ENCODE measurements around the gene JAZF1.

JAZF1 gene

GRCh38 chr7:27999829-28000228 lies 180.8 kb downstream of the JAZF1 start:
- TF ChIP-seq CTCF (IDR thresholded peaks at IDR 0.05; ENCODE audit: control insufficient read depth, extremely low read depth, insufficient read depth) = no peak
- no peak overlapping the region for H3K4me3 ChIP-seq (ENCODE audit: low read depth, low read length)
- DNase-seq (ENCODE audit: low read depth) = no peak

- TF ChIP-seq CTCF (IDR thresholded peaks at IDR 0.05; ENCODE audit: control insufficient read depth, extremely low read depth, insufficient read depth) = no peak
- no peak for DNase-seq (ENCODE audit: low read depth)
- H3K4me3 ChIP-seq (ENCODE audit: low read depth, low read length) = no peak overlapping the region
Observed at GRCh38 chr7:27998382-27998781, 182.2 kb downstream of the JAZF1 start.

GRCh38 chr7:27997188-27997707 lies 183.3 kb downstream of the JAZF1 start:
- no peak for DNase-seq (ENCODE audit: low read depth)
- TF ChIP-seq CTCF (IDR thresholded peaks at IDR 0.05; ENCODE audit: control insufficient read depth, extremely low read depth, insufficient read depth) = no peak

GRCh38 chr7:27996141-27996540 lies 184.5 kb downstream of the JAZF1 start:
- no peak for TF ChIP-seq CTCF (IDR thresholded peaks at IDR 0.05; ENCODE audit: control insufficient read depth, extremely low read depth, insufficient read depth)
- DNase-seq (ENCODE audit: low read depth) = no peak
- H3K4me3 ChIP-seq (ENCODE audit: low read depth, low read length) = no peak overlapping the region

More at GRCh38 chr7:27997188-27997707, 183.3 kb downstream of the JAZF1 start:
- no peak overlapping the region for H3K4me3 ChIP-seq (ENCODE audit: low read depth, low read length)

- no peak for TF ChIP-seq CTCF (IDR thresholded peaks at IDR 0.05; ENCODE audit: control insufficient read depth, extremely low read depth, insufficient read depth)
- no peak for DNase-seq (ENCODE audit: low read depth)
- H3K4me3 ChIP-seq (ENCODE audit: low read depth, low read length) = no peak overlapping the region
Observed at GRCh38 chr7:27995228-27995627, 185.4 kb downstream of the JAZF1 start.

GRCh38 chr7:27994639-27995038 lies 186.0 kb downstream of the JAZF1 start:
- no peak for DNase-seq (ENCODE audit: low read depth)
- no peak for TF ChIP-seq CTCF (IDR thresholded peaks at IDR 0.05; ENCODE audit: control insufficient read depth, extremely low read depth, insufficient read depth)
- no peak overlapping the region for H3K4me3 ChIP-seq (ENCODE audit: low read depth, low read length)

- no peak overlapping the region for H3K4me3 ChIP-seq (ENCODE audit: low read depth, low read length)
- no peak for DNase-seq (ENCODE audit: low read depth)
- no peak for TF ChIP-seq CTCF (IDR thresholded peaks at IDR 0.05; ENCODE audit: control insufficient read depth, extremely low read depth, insufficient read depth)
Observed at GRCh38 chr7:27992755-27993493, 187.7 kb downstream of the JAZF1 start.

All from LNCaP clone FGC (cell line).